T-helper 2 cell (primary cell): ENCODE measurements around the gene ARL6IP1.
A peak's percentile ranks its signal among the peaks of the same experiment; 100 is the strongest.

Experiments used
- DNase-seq, 5 experiments: peaks; one replicate each; pipeline versions ENCODE4 v3.0.0 to v3.0.0-alpha.2; 2012 to 2022
- total RNA-seq, 2 donors: gene quantifications; one replicate each; lab custom pipeline; 2026; lab: John Stamatoyannopoulos, UW

Gene ARL6IP1
- 115 to 116 reads per million in 2 donors for total RNA-seq

GRCh38 chr16:18801145-18801972, at the start of gene ARL6IP1:
Gene ARL6IP1, minus strand, starts transcription at chr16:18801549. Its CDS starts 83 bp downstream, at chr16:18801466.
- DNase-seq: peak; percentile 96 to 100 (median 99)

GRCh38 chr16:18846416-18846815, 45.1 kb upstream of the ARL6IP1 start:
- DNase-seq: no peak

GRCh38 chr16:18842565-18842964, 41.2 kb upstream of the ARL6IP1 start:
- DNase-seq: no peak

GRCh38 chr16:18841833-18842525, 40.6 kb upstream of the ARL6IP1 start:
- DNase-seq: no peak

- DNase-seq: no peak
These were observed 38.2 kb upstream of the ARL6IP1 start for GRCh38 chr16:18839555-18839954.

- DNase-seq: peak in 1 of 5 experiments; percentile 45
These were observed 35.4 kb upstream of the ARL6IP1 start for GRCh38 chr16:18836702-18837101.

- DNase-seq: no peak
These were observed 33.5 kb upstream of the ARL6IP1 start for GRCh38 chr16:18834864-18835263.

GRCh38 chr16:18833707-18834505, 32.6 kb upstream of the ARL6IP1 start:
- DNase-seq: no peak

- no peak for DNase-seq
These were observed 31.3 kb upstream of the ARL6IP1 start for GRCh38 chr16:18832613-18833012.

- DNase-seq: no peak
These were observed 30.7 kb upstream of the ARL6IP1 start for GRCh38 chr16:18832006-18832405.

- DNase-seq: no peak
These were observed 27.9 kb upstream of the ARL6IP1 start for GRCh38 chr16:18829251-18829650.

GRCh38 chr16:18827890-18828289, 26.5 kb upstream of the ARL6IP1 start:
- DNase-seq: peak in 1 of 5 experiments; percentile 57

GRCh38 chr16:18816286-18816685, 14.9 kb upstream of the ARL6IP1 start:
- DNase-seq: no peak

- DNase-seq: no peak
These were observed 10.6 kb upstream of the ARL6IP1 start for GRCh38 chr16:18811925-18812324.

- no peak for DNase-seq
These were observed 7.8 kb upstream of the ARL6IP1 start for GRCh38 chr16:18809165-18809564.

GRCh38 chr16:18805257-18805773, 4.0 kb upstream of the ARL6IP1 start:
- no peak for DNase-seq

GRCh38 chr16:18804540-18804939, 3.2 kb upstream of the ARL6IP1 start:
- no peak for DNase-seq

GRCh38 chr16:18803569-18804462, 2.5 kb upstream of the ARL6IP1 start:
- peak in 1 of 5 experiments; percentile 81 for DNase-seq

GRCh38 chr16:18802767-18803343, 1.5 kb upstream of the ARL6IP1 start:
- DNase-seq: no peak

GRCh38 chr16:18800775-18801144, 589 bp downstream of the ARL6IP1 start:
- no peak for DNase-seq

GRCh38 chr16:18800293-18800692, 1.1 kb downstream of the ARL6IP1 start:
- DNase-seq: no peak
